Measurements from ENCODE around the gene STK40.

DNA sequence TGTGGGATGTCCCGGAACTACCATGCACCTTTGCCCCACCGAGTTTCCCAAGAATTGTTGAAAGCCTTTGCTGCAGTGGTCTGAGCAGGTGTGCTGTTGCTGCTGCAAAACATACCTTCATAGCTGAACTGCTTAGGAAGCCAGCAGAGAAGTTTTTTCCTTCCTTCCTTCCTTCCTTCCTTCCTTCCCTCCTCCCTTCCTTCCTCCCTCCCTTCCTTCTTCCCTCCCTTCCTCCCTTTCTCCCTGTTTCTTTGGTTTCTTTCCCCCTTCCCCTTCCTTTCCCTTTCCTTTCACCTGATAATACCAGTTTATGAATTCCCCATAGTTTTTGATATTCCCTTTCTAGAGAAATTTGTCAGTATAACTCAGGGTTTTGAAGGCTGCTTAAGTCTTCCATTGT lies 90.3 kb downstream of the STK40 start:
- TF ChIP-seq CTCF (IDR thresholded peaks at IDR 0.05; ENCODE audit: low read depth, low read length, poor library complexity, severe bottlenecking) = no peak
- no peak for TF ChIP-seq EZH2phosphoT487 (IDR thresholded peaks at IDR 0.05; ENCODE audit: borderline replicate concordance, low read length)

All from DOHH2 (cell line).